Measurements from ENCODE around the gene CYBC1.

Gene CYBC1

DNA sequence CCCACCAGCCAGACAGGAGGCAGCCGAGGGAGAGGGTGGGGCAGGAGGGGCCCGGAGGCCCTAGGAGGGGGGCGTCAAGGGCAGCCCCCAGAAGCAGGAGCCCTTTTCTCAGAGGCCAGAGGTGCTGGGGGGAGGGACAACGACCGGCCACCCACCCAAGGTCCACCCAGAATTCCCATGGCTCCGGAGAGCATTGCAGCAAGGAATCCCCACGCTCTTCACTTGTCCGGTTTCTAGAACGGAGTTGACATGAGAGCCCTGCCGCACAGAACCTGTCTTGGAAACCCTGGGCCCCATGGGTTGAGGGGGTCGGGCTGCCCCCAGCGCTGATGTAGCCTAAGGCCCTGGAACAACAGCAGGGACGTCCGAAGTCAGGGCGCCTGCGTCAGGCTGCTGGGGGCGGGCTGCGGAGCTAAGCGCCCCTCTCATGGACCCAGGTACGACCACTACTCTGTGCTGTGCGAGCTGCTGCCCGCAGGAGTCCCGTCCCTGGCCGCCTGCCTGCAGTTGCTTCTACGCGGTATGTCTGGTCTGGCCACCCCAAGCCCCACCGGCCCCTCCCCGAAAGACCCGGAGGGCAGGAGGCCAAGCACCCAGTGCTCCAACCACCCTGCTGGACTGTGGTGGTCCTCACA lies 11.2 kb downstream of the CYBC1 start:
- ATAC-seq (replicated peaks) = no peak
- Mint-ChIP-seq H3K27ac (peak overlapping the region; percentile 69), H3K4me3 (no peak overlapping the region), H3K36me3 (peaks cover 20 to 29% of the 10 kb centered on the region in 2 donors), H3K9me3 (no peaks in the 10 kb centered on the region), H3K4me1 (peaks cover 29 to 67% of the 10 kb centered on the region in 2 donors), H3K27me3 (no peaks in the 10 kb centered on the region)
- no peak for DNase-seq

DNA sequence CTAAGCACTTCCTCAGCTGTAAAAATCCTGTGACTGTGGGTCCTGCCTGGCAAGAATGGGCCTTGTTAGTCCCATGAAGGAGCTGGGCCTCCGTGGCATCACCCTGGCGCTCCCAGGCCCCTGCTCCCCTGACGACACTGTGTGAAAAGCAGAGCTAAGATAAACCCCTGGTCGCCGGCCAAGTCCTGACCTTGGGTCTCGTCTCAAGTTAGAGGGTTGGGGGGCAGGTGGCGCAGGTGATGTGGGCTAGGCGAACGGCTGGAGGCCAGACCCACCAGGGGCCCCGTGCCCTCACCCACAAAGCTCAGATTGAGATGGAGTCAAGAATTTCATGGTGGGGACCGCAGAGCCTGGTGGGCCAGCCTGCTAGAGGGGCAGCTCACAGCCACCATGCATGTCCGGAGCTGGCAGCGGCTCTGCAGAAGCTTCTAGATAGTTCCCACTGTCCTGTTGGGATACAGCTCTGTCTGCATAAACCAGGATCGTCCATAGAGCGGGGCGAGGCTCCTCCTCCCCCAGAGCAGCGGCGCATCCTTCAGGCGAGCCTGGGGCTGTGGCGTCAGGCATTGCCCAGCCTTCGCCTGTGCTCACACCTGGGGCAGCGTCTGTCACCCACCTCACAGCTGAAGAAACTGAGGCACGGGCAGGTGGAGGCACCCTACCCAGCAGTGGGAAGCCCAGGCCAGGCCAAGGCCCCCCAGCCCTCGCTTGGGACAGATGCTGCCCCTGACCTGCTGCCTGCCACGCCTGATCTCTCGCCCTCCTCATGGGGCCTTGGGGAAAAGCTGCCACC lies 12.0 kb downstream of the CYBC1 start:
- Mint-ChIP-seq H3K4me1 (peaks cover 31 to 74% of the 10 kb centered on the region in 2 donors), H3K27ac (peak overlapping the region; percentile 51), H3K36me3 (peaks cover 24 to 33% of the 10 kb centered on the region in 2 donors), H3K4me3 (no peak overlapping the region), H3K27me3 (no peaks in the 10 kb centered on the region), H3K9me3 (no peaks in the 10 kb centered on the region)
- no peak for DNase-seq
- ATAC-seq (replicated peaks) = no peak

DNA sequence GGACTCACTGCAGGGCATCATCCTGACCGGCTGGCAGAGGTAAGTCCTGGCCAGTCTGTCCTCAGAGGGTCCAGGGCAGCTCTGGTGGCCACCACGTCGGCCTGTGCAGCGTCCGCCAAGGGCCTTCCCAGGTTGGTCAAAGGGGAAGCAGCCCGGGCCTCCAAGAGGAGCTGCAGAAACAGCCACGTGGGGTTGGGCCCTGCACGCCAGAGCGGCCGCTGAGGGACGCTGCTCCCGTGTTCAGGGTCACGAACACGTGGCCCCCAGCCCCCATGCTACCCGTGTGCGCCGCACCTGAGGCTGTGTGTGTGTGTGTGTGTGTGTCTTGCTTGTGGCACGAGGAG lies 13.3 kb downstream of the CYBC1 start:
- Mint-ChIP-seq H3K36me3 (peaks cover 17 to 26% of the 10 kb centered on the region in 2 donors), H3K9me3 (no peaks in the 10 kb centered on the region), H3K27me3 (no peaks in the 10 kb centered on the region), H3K27ac (peak overlapping the region; percentile 71), H3K4me1 (peaks cover 25 to 65% of the 10 kb centered on the region in 2 donors), H3K4me3 (no peak overlapping the region)
- no peak for DNase-seq
- no peak for ATAC-seq (replicated peaks)

DNA sequence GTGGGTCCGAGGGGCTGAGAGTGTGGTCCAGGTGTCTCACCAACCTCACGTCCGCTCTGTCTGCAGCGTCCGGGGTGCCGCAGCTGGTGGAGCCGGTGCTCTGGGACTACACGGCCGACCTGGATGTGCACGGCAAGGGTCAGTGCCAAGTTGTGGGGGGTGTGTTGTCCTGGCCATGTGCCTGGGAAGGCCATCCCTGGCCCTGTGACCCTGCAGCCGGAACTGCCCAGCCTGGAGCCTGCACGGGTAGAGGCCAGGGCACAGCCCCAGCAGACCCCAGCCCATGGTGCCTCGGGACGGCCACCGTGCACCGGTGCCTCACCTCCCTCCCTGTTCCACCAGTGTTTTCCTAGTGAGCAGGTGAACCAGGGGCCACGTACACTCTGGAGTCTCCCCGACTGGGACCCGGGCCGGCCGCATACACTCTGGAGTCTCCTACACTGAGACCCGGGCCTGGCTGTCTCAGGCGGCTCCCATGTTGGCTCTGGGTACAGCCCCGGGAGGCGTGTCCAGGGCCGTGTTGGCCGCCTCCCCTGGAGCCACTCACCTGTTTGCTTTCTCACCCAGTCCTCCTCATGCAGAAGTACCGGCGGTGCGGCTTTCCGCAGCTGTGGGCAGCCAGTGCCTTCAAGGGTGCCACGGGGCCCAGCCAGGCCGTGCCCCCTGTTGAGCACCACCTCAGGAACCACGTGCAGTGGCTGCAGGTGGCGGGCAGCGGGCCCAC lies 13.8 kb downstream of the CYBC1 start:
- Mint-ChIP-seq H3K9me3 (no peaks in the 10 kb centered on the region), H3K36me3 (peaks cover 15 to 25% of the 10 kb centered on the region in 2 donors), H3K4me3 (no peak overlapping the region), H3K27ac (peak overlapping the region; percentile 47), H3K4me1 (peaks cover 23 to 60% of the 10 kb centered on the region in 2 donors), H3K27me3 (no peaks in the 10 kb centered on the region)
- no peak for DNase-seq
- ATAC-seq (replicated peaks) = no peak

DNA sequence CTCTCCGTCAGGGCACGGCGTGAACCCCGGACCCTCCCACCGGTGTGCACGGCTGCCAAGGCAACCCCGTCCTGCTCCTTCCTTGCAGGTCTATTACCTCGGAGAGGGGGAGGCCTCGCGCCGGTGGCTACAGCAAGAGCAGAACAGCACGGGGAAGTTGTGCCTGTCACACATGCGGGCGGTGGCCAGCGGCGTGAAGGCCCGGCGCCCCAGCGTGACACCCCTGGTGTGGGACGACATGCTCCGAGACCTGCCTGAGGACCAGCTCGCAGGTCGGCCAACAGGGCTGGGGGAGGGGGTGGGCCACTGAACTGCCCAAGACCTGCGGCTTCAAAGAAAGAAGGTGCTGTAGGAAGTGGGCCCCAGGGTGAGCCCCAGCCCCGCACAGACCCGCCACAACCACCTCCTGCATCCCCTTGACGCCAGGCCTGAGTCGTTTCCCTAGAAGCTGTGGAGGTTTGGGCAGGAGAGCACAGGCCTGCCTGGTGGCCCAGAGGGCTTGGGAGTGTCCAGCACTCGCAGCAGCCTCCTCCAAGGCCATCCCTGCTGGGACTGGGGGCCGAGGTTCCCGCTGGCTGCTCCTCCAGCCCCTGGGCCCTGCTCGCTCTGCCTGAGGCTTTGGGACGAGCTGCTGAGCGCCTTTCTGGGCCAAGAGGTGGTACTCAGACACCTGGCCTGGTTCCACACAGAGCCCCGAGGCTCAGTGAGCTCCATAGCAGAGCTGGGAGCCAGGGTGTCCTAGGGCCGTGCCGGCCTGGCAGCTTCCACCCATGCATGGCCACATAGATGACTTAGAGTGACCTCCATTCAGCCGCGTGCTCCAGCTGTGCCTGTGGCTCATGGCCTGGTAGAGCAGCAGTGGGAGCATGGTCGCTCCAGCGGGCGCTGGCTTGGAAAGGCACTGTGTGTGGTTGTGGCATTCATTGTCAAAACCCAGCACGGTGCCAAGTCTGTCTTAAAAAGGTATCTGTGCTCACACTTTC lies 14.7 kb downstream of the CYBC1 start:
- Mint-ChIP-seq H3K4me3 (no peak overlapping the region), H3K27me3 (no peaks in the 10 kb centered on the region), H3K36me3 (peaks cover 20 to 29% of the 10 kb centered on the region in 2 donors)

DNA sequence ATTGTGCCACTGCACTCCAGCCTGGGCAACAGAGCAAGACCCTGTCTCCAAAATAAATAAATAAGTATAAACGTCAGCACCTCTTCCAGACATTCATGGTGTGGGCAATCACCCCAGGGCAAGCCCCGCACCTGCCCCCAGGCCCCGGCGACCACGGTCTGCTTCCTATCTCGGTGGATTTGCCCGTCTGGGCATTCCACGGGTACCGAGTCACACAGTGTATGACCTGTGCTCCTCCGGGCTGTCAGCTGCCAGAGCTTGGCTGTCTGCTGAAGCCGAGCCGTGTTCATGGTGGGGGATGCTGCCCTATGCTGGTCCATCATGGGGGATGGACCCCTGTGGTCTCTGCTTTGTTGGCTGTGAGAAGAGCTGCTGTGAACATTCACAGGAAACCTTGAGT lies 15.4 kb downstream of the CYBC1 start:
- no peak for DNase-seq
- H3K4me3 Mint-ChIP-seq = no peak overlapping the region
- no peak for ATAC-seq (replicated peaks)
- H3K27ac Mint-ChIP-seq = peak overlapping the region; percentile 14
- H3K27me3 Mint-ChIP-seq = no peaks in the 10 kb centered on the region
- peaks cover 20 to 24% of the 10 kb centered on the region in 2 donors for H3K36me3 Mint-ChIP-seq
- peaks cover 11 to 46% of the 10 kb centered on the region in 2 donors for H3K4me1 Mint-ChIP-seq
- no peaks in the 10 kb centered on the region for H3K9me3 Mint-ChIP-seq

More for the DNA sequence above, 14.7 kb downstream of the CYBC1 start:
- peaks cover 17 to 51% of the 10 kb centered on the region in 2 donors for H3K4me1 Mint-ChIP-seq
- DNase-seq = no peak
- H3K9me3 Mint-ChIP-seq = no peaks in the 10 kb centered on the region
- no peak overlapping the region for H3K27ac Mint-ChIP-seq
- no peak for ATAC-seq (replicated peaks)

DNA sequence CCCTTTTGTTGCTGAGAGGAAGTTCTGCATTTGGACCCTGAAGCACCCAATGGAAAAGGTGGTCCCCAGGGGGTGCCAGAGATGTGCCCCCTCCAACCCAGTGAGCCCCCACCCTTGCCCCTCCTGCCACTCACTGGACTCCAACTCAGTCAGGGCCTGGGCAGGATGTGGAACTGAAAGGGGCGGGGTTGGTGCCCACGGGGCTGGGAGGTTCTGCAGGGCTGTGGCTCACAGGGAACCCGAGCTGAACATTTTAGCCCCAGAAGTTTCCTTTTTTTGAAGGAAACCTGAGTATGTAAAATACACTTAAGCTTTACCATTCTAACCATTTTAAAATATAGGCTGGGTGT lies 16.4 kb downstream of the CYBC1 start:
- DNase-seq (no peak), ATAC-seq (replicated peaks) (peak; percentile 78 to 91)
- H3K27ac Mint-ChIP-seq = peak overlapping the region; percentile 51
- peaks cover 18 to 46% of the 10 kb centered on the region in 2 donors for H3K4me1 Mint-ChIP-seq
- peaks cover 28 to 32% of the 10 kb centered on the region in 2 donors for H3K36me3 Mint-ChIP-seq
- no peaks in the 10 kb centered on the region for H3K27me3 Mint-ChIP-seq
- H3K9me3 Mint-ChIP-seq = no peaks in the 10 kb centered on the region
- peak overlapping the region in 1 of 2 donors; percentile 48 for H3K4me3 Mint-ChIP-seq

DNA sequence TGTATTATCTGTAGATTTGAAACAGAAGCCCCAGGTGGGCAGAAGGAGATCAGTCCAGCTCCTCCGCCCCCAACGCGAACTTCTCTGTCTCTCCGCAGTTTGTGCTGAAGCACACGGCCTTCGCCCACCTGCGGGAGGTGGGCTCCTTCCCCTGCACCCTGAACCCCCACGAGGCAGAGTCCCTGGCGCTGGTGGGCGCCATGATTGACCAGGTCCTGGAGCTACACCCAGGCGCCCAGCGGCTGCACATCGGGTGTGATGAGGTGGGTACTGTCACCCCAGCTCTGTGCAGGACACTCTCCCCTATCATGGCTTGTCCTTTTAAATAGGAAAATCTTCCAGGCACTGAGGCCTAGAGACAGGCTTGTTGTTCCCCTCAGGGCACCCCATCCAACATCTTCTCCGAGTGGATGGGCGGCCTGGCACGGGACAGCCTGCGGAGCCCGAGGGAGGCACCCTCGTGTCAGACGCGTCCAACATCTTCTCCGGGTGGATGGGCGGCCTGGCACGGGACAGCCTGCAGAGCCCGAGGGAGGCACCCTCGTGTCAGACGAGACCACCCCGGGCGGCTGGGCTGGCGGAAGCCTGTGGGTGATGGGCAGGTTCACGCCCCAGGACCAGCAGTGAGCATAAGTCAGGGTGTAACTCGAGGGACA lies 16.9 kb downstream of the CYBC1 start:
- H3K4me3 Mint-ChIP-seq = peak overlapping the region in 1 of 2 donors; percentile 8

DNA sequence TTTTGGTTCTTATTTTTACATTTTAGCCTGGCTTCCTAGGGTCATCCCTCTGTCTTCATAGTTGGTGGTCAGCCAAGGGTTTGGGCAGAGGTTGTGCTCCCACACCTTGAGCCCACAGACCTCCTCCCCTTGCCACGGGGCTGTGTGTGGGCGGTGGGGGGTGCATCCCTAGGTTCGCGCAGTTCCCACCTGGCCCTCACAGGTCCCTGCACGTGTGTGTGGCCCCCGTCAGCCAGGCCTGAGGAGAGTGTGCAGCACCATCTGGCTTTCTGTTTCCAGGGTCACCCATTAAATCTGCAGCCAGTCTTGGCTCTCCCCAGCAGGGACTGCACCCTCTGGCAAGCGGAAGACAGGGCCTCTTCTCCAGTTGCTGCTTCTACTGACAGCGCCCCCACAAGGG lies 18.5 kb downstream of the CYBC1 start:
- no peak for DNase-seq
- Mint-ChIP-seq H3K27ac (no peak overlapping the region), H3K4me1 (peaks cover 23 to 39% of the 10 kb centered on the region in 2 donors), H3K4me3 (no peak overlapping the region), H3K36me3 (peaks cover 26 to 28% of the 10 kb centered on the region in 2 donors), H3K27me3 (no peaks in the 10 kb centered on the region), H3K9me3 (no peaks in the 10 kb centered on the region)
- no peak for ATAC-seq (replicated peaks)

More for the DNA sequence above, 16.9 kb downstream of the CYBC1 start:
- H3K4me1 Mint-ChIP-seq = peaks cover 19 to 42% of the 10 kb centered on the region in 2 donors
- H3K27ac Mint-ChIP-seq = peak overlapping the region; percentile 37
- ATAC-seq (replicated peaks) (no peak), DNase-seq (no peak)
- peaks cover 28 to 32% of the 10 kb centered on the region in 2 donors for H3K36me3 Mint-ChIP-seq
- no peaks in the 10 kb centered on the region for H3K9me3 Mint-ChIP-seq
- no peaks in the 10 kb centered on the region for H3K27me3 Mint-ChIP-seq

DNA sequence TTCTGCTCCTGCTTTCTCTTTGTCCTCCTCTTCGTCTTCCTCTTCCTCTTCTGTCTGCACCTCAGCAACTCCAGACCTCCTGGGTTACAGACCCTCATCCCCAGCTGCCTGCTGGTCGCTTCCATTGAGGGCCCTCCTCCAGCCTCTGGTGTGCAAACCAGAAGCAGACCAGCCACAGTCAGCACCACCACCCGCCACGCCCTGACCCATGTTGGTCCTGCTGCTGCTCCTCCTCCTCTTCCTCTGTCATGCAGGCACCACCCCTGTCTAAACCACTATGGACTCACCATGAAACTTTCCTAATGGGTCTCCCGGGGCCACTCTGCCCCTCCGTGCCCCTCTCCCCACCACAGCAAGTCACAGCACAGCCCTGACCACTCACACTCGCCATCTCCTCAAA lies 20.7 kb downstream of the CYBC1 start:
- peaks cover 33 to 42% of the 10 kb centered on the region in 2 donors for H3K36me3 Mint-ChIP-seq
- ATAC-seq (replicated peaks) (no peak), DNase-seq (no peak)
- H3K27ac Mint-ChIP-seq = peak overlapping the region; percentile 15
- peaks cover 22 to 43% of the 10 kb centered on the region in 2 donors for H3K4me1 Mint-ChIP-seq
- H3K9me3 Mint-ChIP-seq = no peaks in the 10 kb centered on the region
- peak overlapping the region; percentile 2 to 51 for H3K4me3 Mint-ChIP-seq
- H3K27me3 Mint-ChIP-seq = no peaks in the 10 kb centered on the region

DNA sequence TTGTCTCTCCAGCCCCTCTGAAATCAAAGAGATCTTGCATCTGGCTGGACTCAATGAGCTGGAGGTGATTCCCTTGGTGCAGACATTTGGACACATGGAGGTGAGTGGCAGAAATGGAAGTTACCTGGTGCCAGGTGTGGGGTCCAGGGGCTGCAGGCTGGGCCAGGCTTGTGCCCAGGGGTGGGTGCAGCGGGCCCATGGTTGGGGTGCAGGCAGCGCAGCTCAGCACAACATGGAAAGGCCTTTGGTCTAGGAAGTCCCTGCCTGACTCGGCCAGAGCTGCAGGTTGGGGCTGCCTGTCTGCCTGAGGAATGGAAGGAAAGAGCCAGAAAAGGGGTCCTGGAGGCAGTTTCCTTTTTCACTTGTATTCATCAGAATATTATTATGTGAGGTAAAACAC lies 22.0 kb downstream of the CYBC1 start:
- no peak overlapping the region for H3K27ac Mint-ChIP-seq
- ATAC-seq (replicated peaks) (no peak), DNase-seq (no peak)
- no peaks in the 10 kb centered on the region for H3K9me3 Mint-ChIP-seq
- peak overlapping the region in 1 of 2 donors; percentile 21 for H3K4me3 Mint-ChIP-seq
- H3K4me1 Mint-ChIP-seq = peaks cover 22 to 40% of the 10 kb centered on the region in 2 donors
- H3K27me3 Mint-ChIP-seq = no peaks in the 10 kb centered on the region
- peaks cover 34 to 42% of the 10 kb centered on the region in 2 donors for H3K36me3 Mint-ChIP-seq

DNA sequence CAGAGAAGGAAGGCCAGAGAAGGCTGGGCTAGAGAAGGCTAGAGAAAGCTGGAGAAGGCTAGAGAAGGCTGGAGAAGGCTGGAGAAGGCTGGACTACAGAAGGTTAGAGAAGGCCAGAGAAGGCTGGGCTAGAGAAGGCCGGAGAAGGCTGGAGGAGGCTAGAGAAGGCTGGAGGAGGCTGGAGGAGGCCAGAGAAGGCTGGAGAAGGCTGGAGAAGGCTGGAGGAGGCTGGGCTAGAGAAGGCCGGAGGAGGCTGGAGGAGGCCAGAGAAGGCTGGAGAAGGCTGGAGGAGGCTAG lies 25.7 kb downstream of the CYBC1 start:
- no peak for DNase-seq
- ATAC-seq (replicated peaks) = no peak
- no peak overlapping the region for H3K4me3 Mint-ChIP-seq
- no peaks in the 10 kb centered on the region for H3K9me3 Mint-ChIP-seq
- H3K27ac Mint-ChIP-seq = no peak overlapping the region
- H3K36me3 Mint-ChIP-seq = peaks cover 45 to 65% of the 10 kb centered on the region in 2 donors
- peaks cover 20 to 43% of the 10 kb centered on the region in 2 donors for H3K4me1 Mint-ChIP-seq
- no peaks in the 10 kb centered on the region for H3K27me3 Mint-ChIP-seq

Data from stimulated activated naive B cell treated with anti-CD40 and anti-IgM and Interleukin-4, amounts not matched to agents 10 μg/mL and 1 μg/mL and 100 μg/mL, for 72 hours (primary cell).